Mucosa of descending colon (tissue), 3 donors: ENCODE measurements around the gene NPC2. TPM values are rescaled to one million over a fixed set of nuclear protein-coding genes. Genes with fewer than 3 reads are reported as not detected.

ENCODE experiments used
- ATAC-seq: fragments of 200-7000 bp; cut with Tn5 transposase; one replicate; pipeline ENCODE4 v1.9.1; 2020; ENCODE audit warnings: mild to moderate bottlenecking, moderate library complexity
- DNase-seq, 3 donors: peaks; one replicate each; pipeline ENCODE4 v3.0.0-alpha.2; 2020
- H3K36me3 ChIP-seq: fragments of 200-600 bp; one replicate; pipeline ENCODE4 v1.8.0; 2021; ENCODE audit warnings: low read depth, mild to moderate bottlenecking
- H3K4me1 ChIP-seq: fragments of 200-600 bp; one replicate; pipeline ENCODE4 v1.8.0; 2021; ENCODE audit warnings: low read depth, mild to moderate bottlenecking
- H3K4me3 ChIP-seq: fragments of 200-600 bp; one replicate; pipeline ENCODE4 v1.8.0; 2021; ENCODE audit warnings: mild to moderate bottlenecking
- H3K9me3 ChIP-seq: fragments of 200-600 bp; one replicate; pipeline ENCODE4 v1.8.0; 2021; ENCODE audit warnings: mild to moderate bottlenecking
- CTCF ChIP-seq: fragments of 200-600 bp; IDR thresholded peaks from one replicate; pipeline ENCODE4 v1.8.0; 2022; ENCODE audit warnings: antibody characterized with exemption, mild to moderate bottlenecking
- intact Hi-C, 2 donors: fragments of 100-400 bp; cut with DNase I in 1 of 2; cut with micrococcal nuclease in 1 of 2; formaldehyde crosslinking; loops; one replicate each; pipeline versions ENCODE4 v1.11.0 to v1.11.1; 2022; cut with DNase I, micrococcal nuclease
- total RNA-seq, 3 donors: library from RNA; stranded (reverse); fragmentation: NEBNext Ultra II Directional in 2 of 3; extraction: Animal tissue kit (Norgen Biotek cat#: 25700) in 2 of 3; gene quantifications; one replicate each; pipeline versions ENCODE4 v1.2.1 to v1.2.4, GENCODE V29; 2021 to 2023
- donor health status: DM: no; HTN: no; CAD: no; lungs with moderate emphysema.
- donor health status: DM: no; HTN: no; CAD: no.
- donor health status: DM: no; HTN: yes; CAD: no.

The NPC2 gene
- total RNA-seq, 3 donors from 2014 or later, result 150 to 212 (median 168) TPM

- TF ChIP-seq CTCF, result no peak
- H3K4me3 ChIP-seq, result no peak overlapping the region
- no peaks in the 10 kb centered on the region for H3K36me3 ChIP-seq
- H3K9me3 ChIP-seq, result no peaks in the 10 kb centered on the region
- ATAC-seq, result no peak
- H3K4me1 ChIP-seq, result no peaks in the 10 kb centered on the region
- intact Hi-C loops, result no loop called here
- DNase-seq, result no peak
Measured at GRCh38 chr14:74437496-74438053, 55.5 kb downstream of the NPC2 start.

- Histone ChIP-seq H3K4me1 (no peaks in the 10 kb centered on the region), H3K36me3 (no peaks in the 10 kb centered on the region), H3K4me3 (no peak overlapping the region), H3K9me3 (no peaks in the 10 kb centered on the region)
- intact Hi-C loops, result no loop called here
- no peak for TF ChIP-seq CTCF
- ATAC-seq (no peak), DNase-seq (no peak)
Measured at GRCh38 chr14:74434294-74434693, 58.8 kb downstream of the NPC2 start.

- intact Hi-C loops, result no loop called here
- no peaks in the 10 kb centered on the region for H3K9me3 ChIP-seq
Measured at GRCh38 chr14:74429991-74430390, 63.1 kb downstream of the NPC2 start.

More at GRCh38 chr14:74429991-74430390, 63.1 kb downstream of the NPC2 start:
- Histone ChIP-seq H3K36me3 (no peaks in the 10 kb centered on the region), H3K4me3 (no peak overlapping the region), H3K4me1 (no peaks in the 10 kb centered on the region)
- ATAC-seq (no peak), DNase-seq (no peak)
- no peak for TF ChIP-seq CTCF

Other genes starting within 250 kb of the NPC2 start
- 10 to 100 TPM; 41.9 to 71.3 (median 53.8) TPM for gene ABCD4, start 190.4 kb downstream of the NPC2 start, total RNA-seq
- under 1 TPM in 1 of 3 donors, not detected in 2; 0.09 TPM for gene VRTN, start 144.8 kb downstream of the NPC2 start, total RNA-seq
- gene SYNDIG1L, start 67.1 kb downstream of the NPC2 start, total RNA-seq, result under 1 TPM in 2 of 3 donors, not detected in 1; 0.14 to 0.22 TPM
- 10 to 100 TPM; 22.4 to 36.1 (median 30.0) TPM for gene ISCA2, start 460 bp upstream of the NPC2 start, total RNA-seq
- 10 to 100 TPM in 1 of 3 donors, 1 to 10 TPM in 2; 1.7 to 10.2 (median 3.0) TPM for gene LTBP2, start 118.9 kb upstream of the NPC2 start, total RNA-seq
- gene AREL1, start 219.8 kb upstream of the NPC2 start, total RNA-seq, result 10 to 100 TPM; 39.9 to 60.1 (median 42.2) TPM
- gene FCF1, start 219.8 kb upstream of the NPC2 start, total RNA-seq, result 10 to 100 TPM; 31.7 to 46.5 (median 43.0) TPM